T-helper 2 cell treated with Interferon-gamma antibody and Interleukin-4, amounts not matched to agents 5 μg/mL and 100 μg/mL, for 36 hours (primary cell): ENCODE data around the gene BRSK2.
"Not testable (repeated sequence)": the region's sequence is repeated elsewhere in the genome, so short reads cannot be mapped to it uniquely, and the experiment has no call there.

ENCODE experiments used
- DNase-seq: peaks from one replicate; pipeline ENCODE4 v3.0.0; 2021; ENCODE audit warnings: low spot score
- H3K27ac Mint-ChIP-seq: one replicate; pipeline ENCODE4 v1.8.0; 2021; ENCODE audit warnings: mild to moderate bottlenecking, mixed read lengths
- H3K27me3 Mint-ChIP-seq: one replicate; pipeline ENCODE4 v1.8.0; 2021; ENCODE audit warnings: low read depth, mixed read lengths
- H3K36me3 Mint-ChIP-seq: one replicate; pipeline ENCODE4 v1.8.0; 2021; ENCODE audit warnings: low read depth, mixed read lengths
- H3K4me1 Mint-ChIP-seq: one replicate; pipeline ENCODE4 v1.8.0; 2021; ENCODE audit warnings: low read depth, mixed read lengths
- H3K4me3 Mint-ChIP-seq: one replicate; pipeline ENCODE4 v1.8.0; 2022; ENCODE audit warnings: mild to moderate bottlenecking, moderate library complexity, mixed read lengths
- H3K9me3 Mint-ChIP-seq: one replicate; pipeline ENCODE4 v1.8.0; 2021; ENCODE audit warnings: mixed read lengths

Gene BRSK2

GRCh38 chr11:1410366-1411291, 20.9 kb downstream of the BRSK2 start:
- Mint-ChIP-seq H3K27ac (no peak overlapping the region), H3K27me3 (no peaks in the 10 kb centered on the region), H3K4me1 (no peaks in the 10 kb centered on the region), H3K36me3 (no peaks in the 10 kb centered on the region), H3K9me3 (peaks cover 11% of the 10 kb centered on the region), H3K4me3 (no peak overlapping the region)
- no peak for DNase-seq

- Mint-ChIP-seq H3K27me3 (no peaks in the 10 kb centered on the region), H3K36me3 (no peaks in the 10 kb centered on the region), H3K4me3 (no peak overlapping the region), H3K27ac (no peak overlapping the region), H3K4me1 (no peaks in the 10 kb centered on the region), H3K9me3 (peaks cover 13% of the 10 kb centered on the region)
- no peak for DNase-seq
Observed at GRCh38 chr11:1411301-1411700, 21.6 kb downstream of the BRSK2 start.

- not testable (repeated sequence) for H3K4me3 Mint-ChIP-seq, DNase-seq, H3K36me3 Mint-ChIP-seq, H3K27ac Mint-ChIP-seq, H3K27me3 Mint-ChIP-seq, H3K4me1 Mint-ChIP-seq
- H3K9me3 Mint-ChIP-seq, result peaks cover 17% of the 10 kb centered on the region
Observed at GRCh38 chr11:1411739-1412138, 22.0 kb downstream of the BRSK2 start.

- DNase-seq, result no peak
- Mint-ChIP-seq H3K36me3 (peaks cover 2% of the 10 kb centered on the region), H3K27ac (no peak overlapping the region), H3K27me3 (no peaks in the 10 kb centered on the region), H3K4me1 (no peaks in the 10 kb centered on the region), H3K4me3 (no peak overlapping the region), H3K9me3 (peaks cover 17% of the 10 kb centered on the region)
Observed at GRCh38 chr11:1412377-1413095, 22.8 kb downstream of the BRSK2 start.

- peaks cover 3% of the 10 kb centered on the region for H3K36me3 Mint-ChIP-seq
- peaks cover 23% of the 10 kb centered on the region for H3K9me3 Mint-ChIP-seq
- H3K4me1 Mint-ChIP-seq, result no peaks in the 10 kb centered on the region
- H3K4me3 Mint-ChIP-seq, result no peak overlapping the region
- H3K27ac Mint-ChIP-seq, result no peak overlapping the region
- no peaks in the 10 kb centered on the region for H3K27me3 Mint-ChIP-seq
- no peak for DNase-seq
Observed at GRCh38 chr11:1414650-1415049, 24.9 kb downstream of the BRSK2 start.

- H3K36me3 Mint-ChIP-seq, result peaks cover 3% of the 10 kb centered on the region
- H3K4me3 Mint-ChIP-seq, result no peak overlapping the region
- no peak overlapping the region for H3K27ac Mint-ChIP-seq
- H3K27me3 Mint-ChIP-seq, result no peaks in the 10 kb centered on the region
- H3K9me3 Mint-ChIP-seq, result peaks cover 27% of the 10 kb centered on the region
- no peak for DNase-seq
- no peaks in the 10 kb centered on the region for H3K4me1 Mint-ChIP-seq
Observed at GRCh38 chr11:1415631-1416030, 25.9 kb downstream of the BRSK2 start.

GRCh38 chr11:1418192-1418795, 28.6 kb downstream of the BRSK2 start:
- not testable (repeated sequence) for H3K27me3 Mint-ChIP-seq, H3K27ac Mint-ChIP-seq, DNase-seq, H3K4me1 Mint-ChIP-seq, H3K4me3 Mint-ChIP-seq, H3K36me3 Mint-ChIP-seq
- H3K9me3 Mint-ChIP-seq, result peaks cover 27% of the 10 kb centered on the region

GRCh38 chr11:1419811-1420210, 30.1 kb downstream of the BRSK2 start:
- Mint-ChIP-seq H3K27ac (no peak overlapping the region), H3K4me3 (no peak overlapping the region), H3K4me1 (no peaks in the 10 kb centered on the region)

GRCh38 chr11:1421291-1421690, 31.6 kb downstream of the BRSK2 start:
- Mint-ChIP-seq H3K4me1 (no peaks in the 10 kb centered on the region), H3K36me3 (peaks cover 3% of the 10 kb centered on the region), H3K27ac (no peak overlapping the region), H3K27me3 (no peaks in the 10 kb centered on the region), H3K4me3 (no peak overlapping the region), H3K9me3 (peaks cover 14% of the 10 kb centered on the region)
- DNase-seq, result no peak

More at GRCh38 chr11:1419811-1420210, 30.1 kb downstream of the BRSK2 start:
- Mint-ChIP-seq H3K9me3 (peaks cover 18% of the 10 kb centered on the region), H3K36me3 (peaks cover 3% of the 10 kb centered on the region), H3K27me3 (no peaks in the 10 kb centered on the region)
- no peak for DNase-seq

- Mint-ChIP-seq H3K27ac (no peak overlapping the region), H3K36me3 (peaks cover 1% of the 10 kb centered on the region), H3K4me1 (no peaks in the 10 kb centered on the region), H3K4me3 (no peak overlapping the region), H3K9me3 (peaks cover 9% of the 10 kb centered on the region), H3K27me3 (no peaks in the 10 kb centered on the region)
- no peak for DNase-seq
Observed at GRCh38 chr11:1422481-1422880, 32.7 kb downstream of the BRSK2 start.

- Mint-ChIP-seq H3K27me3 (no peaks in the 10 kb centered on the region), H3K36me3 (peaks cover 1% of the 10 kb centered on the region), H3K4me3 (no peak overlapping the region), H3K4me1 (no peaks in the 10 kb centered on the region), H3K9me3 (peaks cover 9% of the 10 kb centered on the region), H3K27ac (no peak overlapping the region)
- DNase-seq, result no peak
Observed at GRCh38 chr11:1422981-1423380, 33.2 kb downstream of the BRSK2 start.

GRCh38 chr11:1423406-1423805, 33.7 kb downstream of the BRSK2 start:
- H3K4me3 Mint-ChIP-seq, H3K9me3 Mint-ChIP-seq, H3K27ac Mint-ChIP-seq, H3K4me1 Mint-ChIP-seq, H3K27me3 Mint-ChIP-seq, H3K36me3 Mint-ChIP-seq, DNase-seq: not testable (repeated sequence)

GRCh38 chr11:1425006-1425405, 35.3 kb downstream of the BRSK2 start:
- no peaks in the 10 kb centered on the region for H3K36me3 Mint-ChIP-seq
- no peaks in the 10 kb centered on the region for H3K27me3 Mint-ChIP-seq
- peaks cover under 1% of the 10 kb centered on the region for H3K9me3 Mint-ChIP-seq
- no peak overlapping the region for H3K27ac Mint-ChIP-seq
- no peak for DNase-seq
- no peak overlapping the region for H3K4me3 Mint-ChIP-seq
- H3K4me1 Mint-ChIP-seq, result no peaks in the 10 kb centered on the region

- H3K27me3 Mint-ChIP-seq, result no peaks in the 10 kb centered on the region
- H3K9me3 Mint-ChIP-seq, result no peaks in the 10 kb centered on the region
- no peak overlapping the region for H3K27ac Mint-ChIP-seq
- no peak for DNase-seq
- H3K4me3 Mint-ChIP-seq, result no peak overlapping the region
- H3K4me1 Mint-ChIP-seq, result no peaks in the 10 kb centered on the region
- no peaks in the 10 kb centered on the region for H3K36me3 Mint-ChIP-seq
Observed at GRCh38 chr11:1425439-1425838, 35.7 kb downstream of the BRSK2 start.
